ENCODE data around the gene CNTNAP2.

DNA sequence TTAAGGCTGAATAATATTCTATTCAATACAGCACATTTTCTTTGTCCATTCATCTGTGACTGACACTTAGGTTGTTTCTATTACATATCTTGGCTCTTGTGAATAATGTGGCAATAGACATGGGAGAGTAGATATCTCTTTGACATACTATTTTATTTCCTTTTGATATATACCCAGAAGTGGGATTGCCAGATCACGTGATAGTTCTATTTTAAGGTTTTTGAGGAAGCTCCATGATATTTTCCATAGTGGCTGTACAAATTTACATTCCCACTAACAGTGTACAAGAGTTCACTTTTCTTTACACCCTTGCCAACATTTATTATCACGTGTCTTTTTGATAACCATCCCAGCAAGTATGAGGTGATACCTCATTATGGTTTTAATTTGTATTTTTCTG lies 1114.7 kb downstream of the CNTNAP2 start:
- no peak for TF ChIP-seq EP300 (IDR thresholded peaks at IDR 0.05)
- no peak for TF ChIP-seq POLR2A (IDR thresholded peaks at IDR 0.05)
- no peak for TF ChIP-seq CTCF (IDR thresholded peaks at IDR 0.05)
- no peak for TF ChIP-seq POLR2AphosphoS5 (IDR thresholded peaks at IDR 0.05)
